ENCODE measurements around the gene TNFRSF12A. TPM values are rescaled to one million over a fixed set of nuclear protein-coding genes. Genes with fewer than 3 reads are reported as not detected.

Gene TNFRSF12A
- total and polyA plus RNA-seq, 12 donors = 28.0 to 740 (median 108) TPM

DNA sequence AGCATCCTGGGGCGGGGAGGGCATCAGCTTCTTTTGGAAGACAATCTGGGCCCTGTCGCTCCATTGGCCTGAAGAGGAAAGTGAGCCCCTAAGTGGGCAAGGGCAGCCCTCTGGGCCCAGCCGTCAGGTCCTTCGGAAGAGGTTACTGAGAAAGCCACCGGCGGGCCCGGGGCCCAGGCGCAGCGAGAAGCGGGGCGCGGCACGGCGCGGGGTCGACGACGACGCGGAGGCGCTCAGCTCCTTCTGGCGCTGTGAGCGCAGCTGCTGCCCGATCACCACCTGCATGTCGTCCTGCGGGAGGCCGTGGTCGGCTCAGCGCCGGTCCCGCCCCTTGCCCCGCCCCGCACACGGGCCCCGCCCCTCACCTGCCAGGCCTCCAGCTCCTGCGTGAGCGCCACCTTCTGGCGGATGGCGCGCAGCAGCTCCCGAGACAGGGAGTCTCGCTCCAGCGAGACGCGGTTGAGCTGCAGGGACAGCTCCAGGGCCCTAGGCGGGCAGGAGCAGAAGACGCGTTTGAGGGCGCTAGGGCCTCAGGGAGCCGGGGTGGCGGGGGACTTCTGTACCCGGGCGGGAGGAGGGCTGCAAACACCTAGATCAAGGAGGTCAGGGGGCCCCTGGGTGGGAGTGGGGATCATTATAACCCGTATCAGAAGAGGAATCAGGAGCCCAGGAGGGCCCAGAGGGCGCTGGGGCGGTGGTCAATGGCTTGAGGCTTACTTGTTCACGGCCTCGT lies 8.0 kb downstream of the TNFRSF12A start:
- H3K4me3 ChIP-seq = peak overlapping the region in 2 of 10 donors; percentile 9 to 22
- peaks cover 0 to 25% (median 17%) of the 10 kb centered on the region in 9 donors for H3K36me3 ChIP-seq
- H3K9me3 ChIP-seq = no peaks in the 10 kb centered on the region
- H3K27me3 ChIP-seq = peaks cover 5 to 46% (median 43%) of the 10 kb centered on the region in 7 donors
- peaks cover 11 to 43% (median 23%) of the 10 kb centered on the region in 9 donors for H3K4me1 ChIP-seq
- ATAC-seq (peak; percentile 10 to 45 (median 26)), DNase-seq (peak; percentile 52 to 85)
- H3K27ac ChIP-seq = no peak overlapping the region
- intact Hi-C loops (cut with DNase I) = no loop called here
- TF ChIP-seq, protein P1, sequence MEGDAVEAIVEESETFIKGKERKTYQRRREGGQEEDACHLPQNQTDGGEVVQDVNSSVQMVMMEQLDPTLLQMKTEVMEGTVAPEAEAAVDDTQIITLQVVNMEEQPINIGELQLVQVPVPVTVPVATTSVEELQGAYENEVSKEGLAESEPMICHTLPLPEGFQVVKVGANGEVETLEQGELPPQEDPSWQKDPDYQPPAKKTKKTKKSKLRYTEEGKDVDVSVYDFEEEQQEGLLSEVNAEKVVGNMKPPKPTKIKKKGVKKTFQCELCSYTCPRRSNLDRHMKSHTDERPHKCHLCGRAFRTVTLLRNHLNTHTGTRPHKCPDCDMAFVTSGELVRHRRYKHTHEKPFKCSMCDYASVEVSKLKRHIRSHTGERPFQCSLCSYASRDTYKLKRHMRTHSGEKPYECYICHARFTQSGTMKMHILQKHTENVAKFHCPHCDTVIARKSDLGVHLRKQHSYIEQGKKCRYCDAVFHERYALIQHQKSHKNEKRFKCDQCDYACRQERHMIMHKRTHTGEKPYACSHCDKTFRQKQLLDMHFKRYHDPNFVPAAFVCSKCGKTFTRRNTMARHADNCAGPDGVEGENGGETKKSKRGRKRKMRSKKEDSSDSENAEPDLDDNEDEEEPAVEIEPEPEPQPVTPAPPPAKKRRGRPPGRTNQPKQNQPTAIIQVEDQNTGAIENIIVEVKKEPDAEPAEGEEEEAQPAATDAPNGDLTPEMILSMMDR (IDR thresholded peaks at IDR 0.05) = peak; percentile 33 to 77 (median 68)
- 19 to 26% methylated on average over 54 to 58 of the region's 58 CpGs for WGBS, 2 donors

DNA sequence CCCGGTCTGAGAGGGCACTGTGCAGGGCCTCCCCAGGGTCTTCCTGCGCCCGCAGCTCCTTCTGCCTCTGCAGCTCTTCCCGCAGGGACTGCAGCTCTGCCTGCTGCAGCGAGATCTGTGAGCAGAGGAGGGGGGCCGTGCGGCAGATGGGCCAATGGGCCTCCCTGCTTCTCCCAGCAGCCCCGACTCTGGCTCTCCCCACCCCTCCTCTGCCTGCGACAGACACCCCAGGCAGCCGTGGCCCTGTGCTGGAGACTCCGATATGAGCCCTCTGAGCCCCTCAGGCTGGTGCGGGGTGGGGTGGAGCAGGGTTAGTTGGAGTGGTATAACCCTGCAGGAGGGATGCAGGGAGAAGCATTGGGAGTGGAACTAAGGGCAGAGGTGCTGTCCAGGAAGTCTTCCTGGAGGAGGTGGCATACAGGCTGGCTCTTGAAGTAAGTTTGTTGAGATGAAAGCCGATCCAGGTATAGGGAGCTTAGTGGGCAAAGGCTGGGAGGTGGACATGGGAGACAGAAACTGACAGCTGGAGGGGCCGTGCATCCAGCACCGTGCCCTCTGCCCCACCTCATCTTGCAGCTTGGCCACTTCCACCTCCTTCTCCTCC lies 8.7 kb downstream of the TNFRSF12A start:
- peak overlapping the region in 1 of 10 donors; percentile 9 for H3K4me3 ChIP-seq

DNA sequence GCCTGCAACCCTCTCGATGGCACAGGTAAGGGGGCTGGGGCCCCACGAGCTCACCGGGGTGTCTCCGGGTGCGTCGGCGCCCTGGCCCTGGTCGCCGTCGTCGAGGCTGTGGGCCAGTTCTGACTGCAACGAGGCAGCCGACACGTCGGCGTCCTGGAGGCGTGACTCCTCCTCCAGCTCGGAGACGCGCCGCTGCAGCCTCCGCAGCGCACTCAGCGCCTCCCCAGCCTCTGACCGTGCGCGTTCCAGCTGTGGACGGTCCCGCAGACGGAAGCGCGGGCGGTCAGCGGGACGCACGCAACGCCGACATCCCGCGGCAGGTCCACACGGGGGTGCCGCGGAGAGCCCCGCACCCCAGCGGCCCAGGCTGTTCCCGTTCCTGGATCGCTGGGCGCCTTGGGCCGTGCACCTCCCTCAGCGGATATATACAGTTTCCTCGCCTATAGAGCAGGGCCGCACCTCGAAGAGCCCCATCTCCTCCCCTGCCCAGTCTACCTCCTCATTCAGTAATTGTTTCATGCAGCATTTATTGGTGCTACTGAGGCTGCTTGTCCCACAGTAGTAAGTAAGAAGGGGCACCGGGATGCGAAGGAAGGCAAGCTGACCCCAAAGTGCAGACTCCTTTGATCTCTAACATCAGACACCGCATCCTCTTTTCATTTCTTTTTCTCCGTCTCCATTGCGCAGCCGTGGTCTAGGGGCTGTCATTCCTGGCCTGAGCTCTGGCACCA lies 9.5 kb downstream of the TNFRSF12A start:
- peak in 1 of 8 donors; percentile 23 for ATAC-seq
- Histone ChIP-seq H3K4me1 (peaks cover 6 to 31% (median 14%) of the 10 kb centered on the region in 9 donors), H3K36me3 (peaks cover 0 to 25% (median 17%) of the 10 kb centered on the region in 9 donors), H3K9me3 (no peaks in the 10 kb centered on the region), H3K4me3 (peak overlapping the region in 6 of 10 donors; percentile 11 to 36 (median 18)), H3K27me3 (peaks cover 5 to 62% (median 54%) of the 10 kb centered on the region in 7 donors), H3K27ac (no peak overlapping the region)
- 9% methylated on average over 59 of the region's 59 CpGs for WGBS, 2 donors
- intact Hi-C loops (cut with DNase I) = no loop called here
- DNase-seq = no peak
- TF ChIP-seq, protein P1 (IDR thresholded peaks at IDR 0.05) = no peak

More for the DNA sequence above, 8.7 kb downstream of the TNFRSF12A start:
- Histone ChIP-seq H3K27ac (no peak overlapping the region), H3K27me3 (peaks cover 5 to 53% (median 48%) of the 10 kb centered on the region in 7 donors), H3K36me3 (peaks cover 0 to 25% (median 17%) of the 10 kb centered on the region in 9 donors), H3K4me1 (peaks cover 7 to 36% (median 18%) of the 10 kb centered on the region in 9 donors), H3K9me3 (no peaks in the 10 kb centered on the region)
- 28 to 37% methylated on average over 12 to 15 of the region's 15 CpGs for WGBS, 2 donors
- TF ChIP-seq, protein P1 (IDR thresholded peaks at IDR 0.05) = no peak
- intact Hi-C loops (cut with DNase I) = no loop called here
- DNase-seq (no peak), ATAC-seq (no peak)

Measured in heart right ventricle (tissue), 16 donors.